Fibroblast of the conjunctiva (primary cell): Measurements from ENCODE around the gene DOP1A.
"Not testable (repeated sequence)": the region's sequence is repeated elsewhere in the genome, so short reads cannot be mapped to it uniquely, and the experiment has no call there.

Experiments used
- DNase-seq: peaks from one replicate; pipeline ENCODE4 v3.0.0-alpha.2; 2010; ENCODE audit warnings: low read depth

Gene DOP1A

GRCh38 chr6:83151114-83151513 lies 83.6 kb downstream of the DOP1A start:
- DNase-seq: no peak

- DNase-seq: no peak
Measured at GRCh38 chr6:83152913-83153312, 85.4 kb downstream of the DOP1A start.

- no peak for DNase-seq
Measured at GRCh38 chr6:83153883-83154521, 86.5 kb downstream of the DOP1A start.

GRCh38 chr6:83155794-83156193 lies 88.3 kb downstream of the DOP1A start:
- DNase-seq: no peak

- DNase-seq: no peak
Measured at GRCh38 chr6:83160167-83160566, 92.7 kb downstream of the DOP1A start.

GRCh38 chr6:83167726-83168278 lies 100.3 kb downstream of the DOP1A start:
- DNase-seq: no peak

GRCh38 chr6:83168556-83168955 lies 101.1 kb downstream of the DOP1A start:
- no peak for DNase-seq

GRCh38 chr6:83169106-83169505 lies 101.6 kb downstream of the DOP1A start:
- no peak for DNase-seq

GRCh38 chr6:83169511-83169910 lies 102.0 kb downstream of the DOP1A start:
- no peak for DNase-seq

GRCh38 chr6:83176246-83176645 lies 108.8 kb downstream of the DOP1A start:
- DNase-seq: no peak

GRCh38 chr6:83180426-83180950 lies 113.0 kb downstream of the DOP1A start:
- no peak for DNase-seq

GRCh38 chr6:83182114-83182513 lies 114.6 kb downstream of the DOP1A start:
- no peak for DNase-seq

GRCh38 chr6:83183082-83183828 lies 115.8 kb downstream of the DOP1A start:
- peak; percentile 31 for DNase-seq

- DNase-seq: no peak
Measured at GRCh38 chr6:83185096-83185495, 117.6 kb downstream of the DOP1A start.

GRCh38 chr6:83188501-83188900 lies 121.0 kb downstream of the DOP1A start:
- DNase-seq: no peak

- no peak for DNase-seq
Measured at GRCh38 chr6:83190626-83191025, 123.2 kb downstream of the DOP1A start.

GRCh38 chr6:83191974-83192373 lies 124.5 kb downstream of the DOP1A start:
- DNase-seq: not testable (repeated sequence)

- no peak for DNase-seq
Measured at GRCh38 chr6:83192456-83192855, 125.0 kb downstream of the DOP1A start.

- DNase-seq: peak; percentile 62
Measured at GRCh38 chr6:83192871-83193746, 125.6 kb downstream of the DOP1A start, which contains the start of the genes PGM3 and RWDD2A. Gene PGM3, minus strand, starts transcription at chr6:83193265. Its CDS starts 2,253 bp downstream, at chr6:83191012. Gene RWDD2A, plus strand, starts transcription at chr6:83193357. Its CDS starts 1,095 bp downstream, at chr6:83194452.

GRCh38 chr6:83193747-83194566 lies 126.5 kb downstream of the DOP1A start:
- DNase-seq: peak; percentile 4
